Measurements from ENCODE around the gene IFI27L1. TPM values are rescaled to one million over a fixed set of nuclear protein-coding genes. Genes with fewer than 3 reads are reported as not detected.

IFI27L1 gene
- total RNA-seq, 1 experiment from 2014 or later = 26.0 TPM

DNA sequence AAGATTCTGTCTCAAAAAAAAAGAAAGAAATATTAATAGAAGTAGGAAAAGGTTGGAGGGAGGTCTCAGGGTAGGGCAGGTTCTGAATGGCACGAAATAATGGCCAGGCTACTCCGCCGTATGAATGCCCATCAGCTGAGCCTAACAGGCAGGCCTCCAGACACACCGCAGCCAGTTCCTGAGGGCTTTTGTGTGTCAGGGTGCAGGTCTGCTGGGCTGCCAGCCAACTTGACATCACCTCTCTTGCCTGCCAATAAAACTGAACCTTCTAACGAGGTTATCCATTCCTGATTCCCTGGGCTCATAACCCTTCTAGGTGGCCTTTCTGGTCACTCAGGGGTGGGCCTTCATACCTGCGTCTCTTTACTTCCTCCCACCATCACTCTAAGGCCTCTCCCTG, 32.4 kb downstream of the IFI27L1 start:
- CTCF ChIA-PET = no interaction called here
- Histone ChIP-seq H3K79me2 (ENCODE audit: insufficient read depth, low read length) (no peaks in the 10 kb centered on the region), H3K4me1 (ENCODE audit: control insufficient read depth in 1 of 2, insufficient read depth in 2 of 2, low read length in 2 of 2) (peaks cover 0 to 18% of the 10 kb centered on the region in 2 experiments; a peak in 1 of 4 replicates), H3K27ac (ENCODE audit: low read depth, low read length) (no peak overlapping the region), H3K9me2 (ENCODE audit: insufficient read depth) (no peaks in the 10 kb centered on the region), H3K4me2 (ENCODE audit: low read length) (no peak overlapping the region), H4K20me1 (ENCODE audit: insufficient read depth) (no peaks in the 10 kb centered on the region), H3K36me3 (ENCODE audit: control insufficient read depth in 1 of 2, insufficient read depth in 2 of 2, low read length in 2 of 2) (no peaks in the 10 kb centered on the region), H3K9me3 (ENCODE audit: control insufficient read depth in 1 of 2, insufficient read depth in 1 of 2, low read depth in 1 of 2, low read length in 2 of 2) (no peaks in the 10 kb centered on the region), H3K27me3 (ENCODE audit: insufficient read depth, low read length) (no peaks in the 10 kb centered on the region), H3K4me3 (replicated peaks in 1 of 2; ENCODE audit: low read depth in 1 of 2, low read length in 2 of 2) (no peak overlapping the region), H3K9ac (ENCODE audit: low read length) (no peak overlapping the region), H2AFZ (ENCODE audit: low read depth, low read length, poor library complexity, severe bottlenecking) (no peak overlapping the region)
- ATAC-seq = no peak
- DNase-seq (ENCODE audit: low read depth, low spot score) = no peak
- no TSS peak for BruUV-seq (replicated peaks)
- RAD21 ChIA-PET (ENCODE audit: low non-redundant PET in 1 of 2, low total read pairs in 2 of 2, uncharacterized antibody in 2 of 2, unreplicated experiment in 2 of 2) = no interaction called here
- POLR2A ChIA-PET = no interaction called here
- TF ChIP-seq, protein P1, sequence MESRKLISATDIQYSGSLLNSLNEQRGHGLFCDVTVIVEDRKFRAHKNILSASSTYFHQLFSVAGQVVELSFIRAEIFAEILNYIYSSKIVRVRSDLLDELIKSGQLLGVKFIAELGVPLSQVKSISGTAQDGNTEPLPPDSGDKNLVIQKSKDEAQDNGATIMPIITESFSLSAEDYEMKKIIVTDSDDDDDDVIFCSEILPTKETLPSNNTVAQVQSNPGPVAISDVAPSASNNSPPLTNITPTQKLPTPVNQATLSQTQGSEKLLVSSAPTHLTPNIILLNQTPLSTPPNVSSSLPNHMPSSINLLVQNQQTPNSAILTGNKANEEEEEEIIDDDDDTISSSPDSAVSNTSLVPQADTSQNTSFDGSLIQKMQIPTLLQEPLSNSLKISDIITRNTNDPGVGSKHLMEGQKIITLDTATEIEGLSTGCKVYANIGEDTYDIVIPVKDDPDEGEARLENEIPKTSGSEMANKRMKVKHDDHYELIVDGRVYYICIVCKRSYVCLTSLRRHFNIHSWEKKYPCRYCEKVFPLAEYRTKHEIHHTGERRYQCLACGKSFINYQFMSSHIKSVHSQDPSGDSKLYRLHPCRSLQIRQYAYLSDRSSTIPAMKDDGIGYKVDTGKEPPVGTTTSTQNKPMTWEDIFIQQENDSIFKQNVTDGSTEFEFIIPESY (IDR thresholded peaks at IDR 0.05; ENCODE audit: extremely low read depth, insufficient replicate concordance, low read length) = no peak
- no peak for TF ChIP-seq POLR2A (IDR thresholded peaks at IDR 0.05; ENCODE audit: borderline replicate concordance, extremely low read depth, insufficient read depth, insufficient read length)
- TF ChIP-seq CEBPB (IDR thresholded peaks at IDR 0.05; ENCODE audit: low read depth) = no peak
- no peak for TF ChIP-seq TCF7L2 (IDR thresholded peaks at IDR 0.05; ENCODE audit: borderline replicate concordance, extremely low read depth, insufficient read depth, insufficient read length)
- no peak for TF ChIP-seq FOSL1 (IDR thresholded peaks at IDR 0.05; ENCODE audit: low read depth)
- TF ChIP-seq SRF (IDR thresholded peaks at IDR 0.05; ENCODE audit: low read depth) = no peak
- no peak for TF ChIP-seq SIN3A (IDR thresholded peaks at IDR 0.05; ENCODE audit: low read depth)
- TF ChIP-seq, protein P2, sequence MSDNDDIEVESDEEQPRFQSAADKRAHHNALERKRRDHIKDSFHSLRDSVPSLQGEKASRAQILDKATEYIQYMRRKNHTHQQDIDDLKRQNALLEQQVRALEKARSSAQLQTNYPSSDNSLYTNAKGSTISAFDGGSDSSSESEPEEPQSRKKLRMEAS (IDR thresholded peaks at IDR 0.05) = no peak
- TF ChIP-seq EZH2phosphoT487 (IDR thresholded peaks at IDR 0.05; ENCODE audit: borderline replicate concordance) = no peak
- no peak for TF ChIP-seq EGR1 (IDR thresholded peaks at IDR 0.05; ENCODE audit: low read depth)
- intact Hi-C loops (cut with micrococcal nuclease) = no loop called here

Measured in HCT116 (cell line).